Jurkat, Clone E6-1 (cell line): ENCODE results near the gene GRK5.

ENCODE experiments used
- DNase-seq: peaks from one replicate; pipeline ENCODE4 v3.0.0-alpha.2; 2011; ENCODE audit warnings: low read depth, low spot score
- H3K4me3 ChIP-seq: 2 replicates; pipeline ENCODE4 v1.5.1; 2011; ENCODE audit warnings: mild to moderate bottlenecking, low read length, control low read depth, moderate library complexity

GRK5 gene

DNA sequence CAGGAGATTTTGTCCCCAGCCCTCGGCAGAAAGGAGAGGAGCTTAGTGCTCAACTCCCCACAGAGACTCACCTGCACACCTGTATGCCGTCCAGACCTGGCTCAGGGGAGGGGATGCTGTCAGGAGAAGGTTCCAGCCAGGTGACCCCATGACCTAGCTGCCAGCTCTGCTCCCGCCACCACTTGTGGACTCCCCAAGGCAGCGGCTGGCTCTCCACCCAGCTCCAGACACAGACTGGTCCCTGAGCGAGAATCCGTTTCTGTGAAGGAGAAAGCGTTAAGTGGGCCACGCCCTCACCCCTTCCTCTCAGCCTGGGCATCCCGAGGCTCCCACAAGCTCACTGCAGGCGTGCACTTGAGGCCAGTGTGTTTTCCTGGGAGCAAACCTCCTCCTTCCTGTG, 258.7 kb downstream of the GRK5 start:
- no peak for DNase-seq
- no peak overlapping the region for H3K4me3 ChIP-seq

DNA sequence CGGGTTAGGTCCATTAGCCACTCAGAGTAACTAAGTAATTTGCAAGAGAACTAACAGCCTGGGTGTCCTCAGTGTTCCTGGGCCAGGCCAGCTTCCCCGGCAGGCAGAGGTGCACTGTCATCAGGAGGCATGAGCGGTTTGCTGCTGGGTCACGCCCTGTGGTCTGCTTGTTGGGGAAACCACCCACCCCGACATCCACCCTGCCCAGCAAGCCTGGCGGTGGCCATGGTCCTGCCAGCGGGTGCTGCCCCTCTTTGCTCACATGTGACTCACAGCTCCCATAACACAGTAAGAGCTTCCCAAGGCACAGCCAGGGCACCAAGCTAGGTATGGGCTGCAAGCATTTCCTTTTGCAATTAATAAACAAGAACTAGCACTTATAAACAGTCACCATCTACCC, 259.3 kb downstream of the GRK5 start:
- H3K4me3 ChIP-seq: no peak overlapping the region
- DNase-seq: no peak

DNA sequence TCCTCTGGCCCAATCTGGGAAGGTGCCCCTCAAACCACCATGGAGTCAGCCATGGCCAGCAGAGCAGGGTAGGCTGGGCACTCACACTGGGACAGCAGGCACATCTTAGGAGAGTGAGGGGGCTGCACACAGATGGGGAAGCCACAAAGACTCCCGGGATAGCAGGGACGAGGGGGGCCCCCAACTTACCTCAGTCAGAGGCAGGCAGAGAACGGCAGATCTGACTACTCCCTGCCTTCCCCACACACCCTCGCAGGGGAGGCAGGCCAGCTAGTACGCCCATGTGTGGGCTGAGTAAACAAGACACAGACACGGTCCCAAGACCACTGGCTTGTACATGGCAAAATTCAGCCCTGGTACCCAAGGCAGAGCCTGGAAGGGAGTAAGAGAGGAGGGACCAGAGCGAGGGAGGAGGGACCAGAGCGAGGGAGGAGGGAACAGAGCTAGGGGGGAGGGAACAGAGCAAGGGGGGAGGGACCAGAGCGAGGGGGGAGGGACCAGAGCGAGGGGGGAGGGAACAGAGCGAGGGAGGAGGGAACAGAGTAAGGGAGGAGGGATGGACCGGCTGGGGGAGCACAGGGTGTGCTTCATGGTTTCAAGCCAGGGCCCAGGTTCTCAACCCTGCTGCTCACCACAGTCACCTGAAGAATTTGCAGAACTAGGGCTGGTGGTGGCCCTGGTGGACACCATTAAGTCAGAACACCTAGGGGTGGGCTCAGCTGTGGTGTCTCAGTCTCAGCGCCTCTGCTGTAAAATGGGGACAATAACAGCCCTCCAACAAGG, 261.4 kb downstream of the GRK5 start:
- no peak overlapping the region for H3K4me3 ChIP-seq

DNA sequence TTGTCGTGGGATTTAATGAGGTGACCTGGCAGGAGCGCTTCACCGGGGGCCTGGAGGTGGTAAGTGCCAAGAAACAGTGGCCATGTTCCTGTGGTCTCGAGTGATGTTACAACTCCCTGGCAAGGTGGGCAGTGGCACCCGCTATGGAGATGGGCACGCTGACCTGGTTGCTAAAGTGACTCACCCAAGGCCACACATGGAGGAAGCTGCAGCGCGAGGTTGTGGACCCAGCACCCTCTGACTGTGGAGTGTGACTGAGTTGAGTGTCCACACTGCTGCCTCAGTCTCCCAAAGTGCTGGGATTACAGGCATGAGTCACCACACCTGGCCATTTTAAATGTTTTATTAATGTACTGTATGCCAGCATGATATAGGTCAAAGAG, 261.9 kb downstream of the GRK5 start:
- H3K4me3 ChIP-seq: no peak overlapping the region
- no peak for DNase-seq

More for the DNA sequence above, 261.4 kb downstream of the GRK5 start:
- no peak for DNase-seq

DNA sequence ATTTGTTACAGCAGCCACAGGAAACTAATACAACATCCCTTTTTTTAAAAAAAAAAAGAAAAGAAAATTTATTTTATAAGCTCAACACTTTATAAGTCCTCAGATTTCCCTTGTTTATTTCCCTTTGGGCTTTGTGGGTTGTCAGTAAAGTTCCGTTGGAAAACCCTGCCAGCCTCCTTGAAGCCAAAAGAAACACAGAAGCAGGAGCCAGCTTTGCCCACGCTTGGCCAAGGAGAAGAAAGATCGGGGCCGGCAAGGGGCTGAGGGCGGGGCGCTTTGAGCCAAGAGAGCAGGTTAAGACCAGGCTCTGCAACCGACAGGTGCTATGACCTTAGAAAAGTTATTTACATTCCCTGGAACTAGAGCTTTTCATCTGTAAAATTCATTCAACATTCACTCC, 262.5 kb downstream of the GRK5 start:
- DNase-seq: no peak
- no peak overlapping the region for H3K4me3 ChIP-seq

DNA sequence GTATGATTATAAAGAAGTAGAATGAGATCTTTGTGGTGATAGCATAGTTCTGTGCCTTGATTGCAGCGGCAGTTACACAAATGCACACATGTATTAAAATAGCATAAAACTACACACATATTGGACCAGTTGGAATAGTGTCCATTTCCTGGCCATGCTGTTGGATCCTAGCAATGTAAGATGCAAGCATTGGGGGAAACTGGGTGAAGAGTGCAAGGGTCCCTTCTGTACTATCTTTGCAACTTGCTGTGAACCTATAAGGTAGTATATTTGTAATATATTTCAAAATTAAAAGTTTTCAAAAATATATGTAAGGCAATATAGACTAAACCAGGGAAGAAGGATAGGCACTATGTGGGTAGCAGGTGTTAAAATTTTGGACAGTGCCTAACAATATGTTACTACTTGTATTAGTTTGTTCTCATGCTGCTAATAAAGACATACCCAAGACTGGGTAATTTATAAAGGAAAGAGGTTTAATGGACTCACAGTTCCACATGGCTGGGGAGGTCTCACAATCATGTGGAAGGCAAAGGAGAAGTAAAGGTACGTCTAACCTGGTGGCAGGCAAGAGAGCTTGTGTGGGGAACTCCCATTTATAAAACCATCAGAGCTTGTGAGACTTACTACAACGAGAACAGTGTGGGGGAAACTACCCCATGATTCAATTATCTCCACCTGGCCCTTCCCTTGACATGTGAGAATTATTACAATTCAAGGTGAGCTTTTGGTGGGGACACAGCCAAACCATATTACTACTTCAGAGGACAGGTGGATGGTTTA, 263.7 kb downstream of the GRK5 start:
- no peak for DNase-seq
- H3K4me3 ChIP-seq: no peak overlapping the region

DNA sequence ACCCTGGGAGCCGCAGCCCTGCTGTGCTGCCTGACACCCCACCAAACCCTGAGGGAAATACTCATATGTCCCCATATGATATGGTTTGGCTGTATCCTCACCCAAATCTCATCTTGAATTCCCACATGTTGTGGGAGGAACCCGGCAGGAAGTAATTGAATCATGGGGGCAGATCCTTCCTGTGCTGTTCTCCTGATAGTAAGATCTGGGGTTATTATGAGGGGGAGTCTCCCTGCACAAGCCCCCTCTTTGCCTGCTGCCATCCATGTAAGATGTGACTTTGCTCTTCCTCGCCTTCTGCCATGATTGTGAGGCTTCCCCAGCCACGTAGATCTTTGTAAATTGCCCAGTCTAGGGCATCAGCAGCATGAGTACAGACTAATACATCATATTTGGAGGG, 266.4 kb downstream of the GRK5 start:
- no peak for DNase-seq
- no peak overlapping the region for H3K4me3 ChIP-seq

DNA sequence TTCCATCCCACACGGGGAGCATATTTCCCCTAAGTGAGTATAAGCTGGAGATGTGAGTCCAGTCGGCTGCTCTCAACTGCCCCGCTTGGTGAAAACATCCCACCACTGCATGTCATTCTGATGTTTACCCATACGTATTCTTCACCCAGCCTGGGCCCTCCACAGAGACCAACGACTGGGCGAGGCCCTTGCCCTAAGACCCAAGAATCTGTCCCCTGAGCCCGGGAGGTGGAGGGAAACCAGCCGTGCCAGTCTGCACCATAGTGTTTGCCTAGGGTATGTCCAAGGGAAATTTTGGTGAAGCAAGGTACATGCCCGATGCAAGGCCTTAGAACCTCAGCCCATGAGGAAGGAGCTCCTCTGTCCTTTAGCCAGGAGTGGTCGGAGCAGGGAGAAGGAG, 267.2 kb downstream of the GRK5 start:
- DNase-seq: no peak
- no peak overlapping the region for H3K4me3 ChIP-seq

DNA sequence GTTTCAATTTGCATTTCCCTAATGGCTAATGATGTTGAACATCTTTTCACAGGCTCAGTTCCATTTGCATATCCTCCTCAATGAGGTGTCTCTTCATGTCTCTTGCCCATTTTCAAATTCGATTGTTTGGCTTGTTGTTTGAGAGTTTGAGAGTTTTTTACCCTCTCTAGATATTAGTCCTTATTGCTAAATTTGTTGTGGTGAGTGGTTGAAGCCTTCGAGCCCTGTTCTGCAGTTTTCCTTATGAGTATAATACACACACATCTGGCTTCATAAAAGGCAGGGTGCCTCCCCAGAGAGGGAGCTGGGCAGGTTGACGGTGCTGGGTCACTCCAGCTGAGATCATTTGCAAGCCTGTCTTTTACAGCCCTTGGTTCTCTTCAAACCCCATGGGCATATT, 270.1 kb downstream of the GRK5 start:
- no peak for DNase-seq
- no peak overlapping the region for H3K4me3 ChIP-seq

DNA sequence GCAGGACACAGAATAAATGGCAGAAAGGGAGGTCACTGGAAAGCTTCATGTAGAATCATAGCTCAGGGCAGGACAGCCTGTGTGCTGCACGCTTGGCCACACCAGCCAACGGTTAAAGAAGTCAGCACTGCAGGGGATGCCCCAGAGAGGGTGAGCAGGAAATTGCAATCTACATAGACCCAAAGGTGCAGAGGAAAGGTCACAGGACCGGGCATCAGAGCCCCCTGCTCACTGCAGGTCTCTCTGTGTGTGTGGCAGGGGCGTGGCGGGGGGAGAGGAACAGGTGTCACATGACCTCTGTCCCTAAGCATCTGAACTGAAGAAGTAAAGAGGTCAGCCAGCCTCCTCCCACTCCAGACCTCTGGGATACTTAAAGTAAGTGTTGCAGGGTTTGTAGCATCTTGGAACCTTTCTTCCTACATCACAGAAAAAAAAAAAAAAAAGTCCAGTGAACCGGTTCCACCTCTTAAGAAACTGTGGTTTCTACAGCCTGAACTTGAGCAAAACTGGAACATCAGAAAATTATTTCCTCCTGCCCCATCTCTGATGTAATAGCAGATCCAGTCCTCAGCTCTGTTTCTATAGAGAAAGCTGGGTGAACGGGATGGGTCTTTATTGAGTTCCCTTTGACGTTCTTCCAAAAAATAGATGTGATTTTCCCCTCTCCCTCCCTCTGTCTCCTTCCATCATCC, 270.9 kb downstream of the GRK5 start:
- no peak for DNase-seq

DNA sequence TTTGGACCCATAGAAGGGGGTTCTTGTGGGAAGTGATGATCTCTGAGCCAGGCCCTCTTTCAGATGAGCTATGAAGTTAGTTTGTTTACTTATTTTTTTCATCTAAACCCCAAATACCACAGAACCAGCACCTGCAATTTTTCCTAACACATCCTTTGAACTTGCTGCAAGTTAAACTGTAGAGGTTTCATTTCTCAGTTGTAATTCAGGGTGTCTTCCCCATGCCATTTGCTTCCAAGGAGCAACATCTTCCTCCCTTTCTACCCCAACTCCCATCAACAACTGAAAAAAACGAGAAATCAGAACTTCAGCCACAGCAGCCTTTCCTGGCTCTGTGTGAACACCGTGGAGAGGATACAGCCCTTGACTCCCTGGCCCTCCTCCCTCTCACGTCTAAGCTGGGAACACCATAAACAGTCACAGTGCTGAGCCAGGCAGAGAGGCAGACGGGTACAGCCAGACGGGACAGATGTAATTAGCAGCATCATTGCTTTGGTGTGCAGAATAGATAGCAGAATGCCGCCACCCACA, 271.5 kb downstream of the GRK5 start:
- peak overlapping the region; percentile 32 for H3K4me3 ChIP-seq
- DNase-seq: peak; percentile 77

More for the DNA sequence above, 270.9 kb downstream of the GRK5 start:
- peak overlapping the region; percentile 32; the same call in 1 of the 2 replicates for H3K4me3 ChIP-seq

DNA sequence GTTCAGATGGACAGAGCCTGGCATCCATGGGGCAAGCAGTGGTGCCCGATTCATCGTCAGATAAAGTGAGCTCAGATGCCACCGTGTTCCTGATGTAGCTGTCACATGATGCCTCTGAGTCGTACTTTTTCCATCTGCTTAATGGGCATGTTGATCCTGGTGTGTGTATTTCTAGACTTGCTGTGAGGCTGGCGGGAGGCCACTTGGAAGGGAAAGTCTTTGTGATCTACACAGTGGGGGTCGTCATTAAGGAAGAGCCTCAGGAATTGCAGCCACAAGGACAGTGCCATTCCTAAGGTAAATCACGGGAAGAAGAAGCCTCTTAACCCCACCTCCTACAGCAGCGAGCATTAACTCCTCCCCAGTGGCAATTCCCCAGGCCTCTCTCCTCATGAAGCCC, 272.2 kb downstream of the GRK5 start:
- no peak for DNase-seq
- no peak overlapping the region; the same call in 1 of the 2 replicates for H3K4me3 ChIP-seq

DNA sequence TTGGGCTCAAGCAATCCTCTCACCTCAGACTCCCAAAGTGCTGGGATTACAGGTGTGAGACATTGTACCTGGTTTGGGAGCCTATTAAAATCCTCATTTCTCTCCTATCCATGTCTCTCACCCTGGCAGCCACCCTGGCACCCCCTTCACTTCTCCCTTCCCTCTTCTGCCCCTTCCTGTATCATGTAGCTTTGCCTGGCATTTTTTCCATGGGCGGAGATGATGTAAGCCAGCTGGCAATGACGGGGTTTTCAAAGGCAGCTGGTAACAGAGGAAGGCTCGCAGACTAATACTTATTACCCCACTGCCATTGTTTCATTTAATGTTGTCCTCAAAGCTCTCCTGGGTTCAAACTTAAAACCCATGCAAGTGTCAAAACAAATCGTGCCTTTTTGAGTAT, 273.3 kb downstream of the GRK5 start:
- DNase-seq: no peak
- no peak overlapping the region for H3K4me3 ChIP-seq

DNA sequence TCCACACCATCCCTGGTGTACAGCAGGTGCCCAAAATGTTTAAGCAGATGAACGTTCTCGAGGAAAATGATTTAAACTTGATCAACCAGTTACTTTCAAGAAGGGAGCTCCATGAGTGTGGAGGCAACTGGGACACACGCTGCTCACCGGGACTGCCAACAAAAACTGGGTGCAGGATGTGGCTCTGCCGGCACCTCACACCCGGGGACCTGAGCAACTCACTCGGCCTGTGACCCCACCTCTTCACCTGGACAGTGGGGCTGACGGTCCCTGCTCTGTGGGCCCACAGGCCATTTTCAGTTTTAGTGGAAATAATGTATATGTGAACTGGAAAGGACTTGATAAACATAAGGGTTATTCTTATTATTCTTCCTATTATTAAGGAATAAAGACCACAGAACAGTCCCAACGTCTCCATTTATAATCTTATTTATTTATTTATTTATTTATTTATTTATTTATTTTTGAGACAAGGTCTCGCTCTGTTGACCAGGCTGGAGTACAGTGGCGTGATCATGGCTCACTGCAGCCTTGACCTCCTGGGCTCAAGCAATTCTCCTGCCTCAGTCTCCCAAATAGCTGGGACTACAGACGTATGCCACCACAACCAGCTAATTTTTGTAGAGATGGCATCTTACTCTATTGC, 274.5 kb downstream of the GRK5 start:
- no peak for DNase-seq
- no peak overlapping the region for H3K4me3 ChIP-seq

DNA sequence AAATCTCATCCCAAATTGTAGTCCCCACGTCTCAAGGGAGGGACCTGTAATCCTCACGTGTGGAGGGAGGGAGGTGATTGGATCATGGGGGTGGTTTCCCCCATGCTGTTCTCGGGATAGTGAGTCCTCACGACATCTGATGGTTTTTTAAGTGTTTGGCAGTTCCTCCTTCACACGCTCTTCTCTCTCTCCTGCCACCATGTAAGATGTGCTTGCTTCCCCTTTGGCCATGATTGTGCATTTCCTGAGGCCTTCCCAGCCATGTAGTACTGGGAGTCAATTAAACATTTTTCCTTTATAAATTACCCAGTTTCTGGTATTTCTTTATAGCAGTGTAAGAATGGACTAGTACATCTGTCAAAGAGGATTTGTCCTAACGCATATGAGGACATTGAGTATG, 275.6 kb downstream of the GRK5 start:
- H3K4me3 ChIP-seq: no peak overlapping the region
- no peak for DNase-seq

DNA sequence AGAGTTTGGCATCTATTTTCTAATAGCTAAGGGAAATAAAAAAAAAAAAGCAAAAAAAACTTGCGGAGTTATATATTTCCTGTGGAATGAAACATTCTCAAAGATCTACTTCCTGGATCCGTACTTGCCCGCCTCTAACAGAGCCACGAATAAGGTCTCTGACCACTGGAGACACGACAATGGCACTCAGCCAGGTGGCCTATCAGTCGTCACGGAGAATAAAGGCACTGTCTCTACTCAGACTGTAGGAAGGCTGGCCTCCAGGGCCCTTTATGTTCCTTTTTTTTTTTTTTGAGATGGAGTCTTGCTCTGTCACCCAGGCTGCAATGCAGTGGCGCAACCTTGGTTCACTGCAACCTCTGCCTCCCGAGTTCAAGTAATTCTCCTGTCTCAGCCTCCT, 276.5 kb downstream of the GRK5 start:
- no peak for DNase-seq
- no peak overlapping the region for H3K4me3 ChIP-seq

DNA sequence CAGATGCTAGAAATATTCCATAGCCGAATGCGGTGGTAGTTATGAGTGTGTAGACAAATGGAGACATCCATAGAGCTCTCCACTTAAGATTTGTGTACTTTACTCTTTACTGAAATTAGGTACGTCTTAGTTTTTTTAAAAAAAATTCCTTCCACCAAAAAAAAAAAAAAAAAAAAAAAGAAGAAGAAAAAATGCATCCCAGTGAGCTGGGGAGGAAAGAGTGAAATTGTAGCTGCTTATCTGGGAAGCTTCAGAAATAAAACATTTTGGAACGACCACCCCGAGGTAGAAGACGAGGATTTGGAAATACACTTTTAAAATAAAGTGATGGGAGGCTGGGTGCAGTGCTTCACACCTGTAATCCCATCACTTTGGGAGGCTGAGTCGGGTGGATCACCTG, 281.3 kb downstream of the GRK5 start:
- no peak for DNase-seq
- no peak overlapping the region for H3K4me3 ChIP-seq

DNA sequence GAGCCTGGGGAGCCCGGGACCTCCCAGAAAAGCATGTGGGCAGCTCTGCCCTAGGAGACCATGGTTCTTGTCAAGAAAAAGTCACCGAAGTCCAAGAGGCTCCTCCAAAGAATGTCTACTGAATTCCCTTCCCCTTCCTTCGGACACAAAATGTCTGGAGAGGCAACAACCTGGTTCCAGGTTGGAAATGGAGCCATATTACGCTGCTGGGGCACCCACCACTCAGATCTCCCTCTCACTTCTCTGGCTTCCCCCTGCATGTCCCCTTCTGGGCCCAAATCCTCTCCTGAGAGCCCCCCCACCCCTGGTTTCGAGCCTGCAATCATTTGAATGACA, 282.6 kb downstream of the GRK5 start:
- no peak for DNase-seq
- peak overlapping the region; percentile 62 for H3K4me3 ChIP-seq

DNA sequence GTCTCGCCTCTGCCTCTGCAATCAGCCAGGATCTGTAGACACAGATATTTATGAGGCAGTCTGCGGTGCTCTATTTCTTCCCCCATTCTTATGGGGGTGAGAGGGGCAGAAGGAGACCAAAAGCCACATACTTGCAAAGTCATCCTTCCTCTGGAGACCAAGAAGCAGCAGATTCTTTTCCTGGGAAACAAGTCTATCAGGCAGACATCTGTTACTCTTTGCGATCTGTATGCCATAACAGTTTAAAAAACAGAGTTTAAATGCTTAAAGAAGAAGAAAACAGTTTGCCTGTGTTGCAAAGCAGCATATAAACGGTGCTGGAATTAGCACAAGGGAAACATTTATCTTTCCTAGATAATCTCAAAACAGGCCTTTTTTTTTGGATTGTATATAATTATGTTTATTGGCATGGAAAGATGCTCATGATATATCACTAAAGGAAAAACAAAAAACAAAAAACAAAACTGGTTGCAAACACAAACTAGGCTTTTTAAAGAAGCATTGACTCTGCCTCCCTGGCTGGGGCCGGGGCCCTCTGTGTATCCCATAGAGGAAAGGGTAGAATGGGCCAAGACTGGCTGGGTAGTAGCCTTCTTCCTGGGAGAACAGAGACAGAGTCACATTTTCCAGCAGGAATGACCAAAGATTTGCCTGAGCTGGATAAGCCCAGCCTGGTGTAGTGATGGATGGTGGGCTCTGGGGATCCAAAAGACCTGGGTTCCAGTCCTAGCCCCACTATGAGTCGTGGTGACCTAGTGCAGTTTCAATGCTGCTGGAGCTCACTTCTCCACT, 284.8 kb downstream of the GRK5 start:
- H3K4me3 ChIP-seq: no peak overlapping the region
- no peak for DNase-seq
